Stimulated activated CD8-positive, alpha-beta memory T cell treated with anti-CD3 and anti-CD28 coated beads, Interleukin-4, amount 100 ng/mL, for 4 hours (primary cell): ENCODE data around the gene SLC26A6.
A peak's percentile ranks its signal among the peaks of the same experiment; 100 is the strongest.

Source experiments
- DNase-seq, 2 donors: peaks; one replicate each; pipeline ENCODE4 v3.0.0-alpha.2; 2020; ENCODE audit warnings: low read depth in 2 of 2, low spot score in 1 of 2

Gene SLC26A6

GRCh38 chr3:48635222-48636021, at the start of gene SLC26A6:
Gene SLC26A6 (minus strand): TSS chr3:48635461. CDS start chr3:48635393, 68 bp downstream.
- DNase-seq, result peak; percentile 77 to 84

GRCh38 chr3:48684480-48685143, 49.4 kb upstream of the SLC26A6 start:
- DNase-seq, result no peak

GRCh38 chr3:48684054-48684349, 48.7 kb upstream of the SLC26A6 start:
- no peak for DNase-seq

- no peak for DNase-seq
Observed at GRCh38 chr3:48682786-48683185, 47.5 kb upstream of the SLC26A6 start.

GRCh38 chr3:48681974-48682610, 46.8 kb upstream of the SLC26A6 start:
- DNase-seq, result no peak

- DNase-seq, result no peak
Observed at GRCh38 chr3:48681541-48681880, 46.2 kb upstream of the SLC26A6 start.

- no peak for DNase-seq
Observed at GRCh38 chr3:48680811-48681540, 45.7 kb upstream of the SLC26A6 start.

GRCh38 chr3:48679411-48680391, 44.4 kb upstream of the SLC26A6 start:
- DNase-seq, result no peak

- no peak for DNase-seq
Observed at GRCh38 chr3:48678566-48679380, 43.5 kb upstream of the SLC26A6 start.

GRCh38 chr3:48678056-48678455, 42.8 kb upstream of the SLC26A6 start:
- no peak for DNase-seq

GRCh38 chr3:48674505-48674904, 39.2 kb upstream of the SLC26A6 start:
- DNase-seq, result no peak

GRCh38 chr3:48672522-48672921, 37.3 kb upstream of the SLC26A6 start:
- no peak for DNase-seq

- DNase-seq, result no peak
Observed at GRCh38 chr3:48664929-48665328, 29.7 kb upstream of the SLC26A6 start.

GRCh38 chr3:48664313-48664644, 29.0 kb upstream of the SLC26A6 start:
- no peak for DNase-seq

GRCh38 chr3:48663489-48664312, 28.4 kb upstream of the SLC26A6 start:
- DNase-seq, result peak; percentile 64 to 70

GRCh38 chr3:48662753-48663488, 27.7 kb upstream of the SLC26A6 start, which contains the start of gene CELSR3:
Gene CELSR3 (minus strand): TSS chr3:48662886. CDS start chr3:48662634, 252 bp downstream.
- no peak for DNase-seq

- no peak for DNase-seq
Observed at GRCh38 chr3:48662145-48662752, 27.0 kb upstream of the SLC26A6 start.
